NCI-H2227 treated with DMSO at 0.1 percent for 48 hours (cell line): ENCODE data around the gene VPS16.
"Not testable (repeated sequence)": the region's sequence is repeated elsewhere in the genome, so short reads cannot be mapped to it uniquely, and the experiment has no call there.

Experiments
- DNase-seq: peaks from one replicate; lab custom pipeline; 2025; lab: John Stamatoyannopoulos, UW

The VPS16 gene

DNA sequence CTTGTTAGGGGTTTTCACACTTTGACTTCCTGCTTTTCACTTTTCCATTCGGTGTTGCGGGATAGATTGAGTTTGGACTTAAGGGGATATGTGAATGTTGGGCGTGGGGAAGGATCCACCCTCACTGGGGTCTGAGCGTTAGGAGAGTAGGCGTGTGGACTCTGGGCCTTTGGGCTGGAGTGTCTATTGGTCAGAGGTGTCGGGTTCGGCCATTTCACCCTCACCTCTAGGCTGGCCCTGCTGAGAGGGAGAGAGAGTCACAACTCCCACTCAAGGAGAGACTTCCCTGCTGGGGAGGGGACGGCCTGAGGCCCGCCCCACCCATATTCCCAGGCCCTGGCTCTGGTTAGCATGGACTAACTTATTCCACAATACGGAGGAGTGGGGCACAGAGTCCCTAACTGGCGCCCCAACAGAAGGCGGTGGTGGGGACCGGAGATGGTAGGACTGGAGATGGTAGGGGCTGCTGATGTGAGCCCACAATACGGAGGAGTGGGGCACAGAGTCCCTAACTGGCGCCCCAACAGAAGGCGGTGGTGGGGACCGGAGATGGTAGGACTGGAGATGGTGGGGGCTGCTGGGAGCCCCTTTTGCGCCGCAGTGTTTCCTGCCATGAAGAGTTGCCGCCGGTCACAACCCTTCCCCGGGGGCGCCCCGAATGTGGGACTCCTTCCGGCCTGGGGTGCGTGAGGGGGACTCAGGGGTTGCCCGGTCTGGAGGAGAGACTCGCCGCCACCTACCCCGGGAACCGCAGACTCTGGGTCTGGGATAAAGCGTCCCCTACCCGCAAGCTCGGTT, 31.3 kb downstream of the VPS16 start:
- no peak for DNase-seq

- peak; percentile 63 for DNase-seq
These were observed 32.0 kb downstream of the VPS16 start for GRCh38 chr20:2872459-2873009.

GRCh38 chr20:2873010-2873746, 32.6 kb downstream of the VPS16 start, which contains the start of gene PTPRA:
Gene PTPRA (plus strand): TSS chr20:2873481. CDS start chr20:2964278, 90,797 bp downstream.
- peak; percentile 91 for DNase-seq

DNA sequence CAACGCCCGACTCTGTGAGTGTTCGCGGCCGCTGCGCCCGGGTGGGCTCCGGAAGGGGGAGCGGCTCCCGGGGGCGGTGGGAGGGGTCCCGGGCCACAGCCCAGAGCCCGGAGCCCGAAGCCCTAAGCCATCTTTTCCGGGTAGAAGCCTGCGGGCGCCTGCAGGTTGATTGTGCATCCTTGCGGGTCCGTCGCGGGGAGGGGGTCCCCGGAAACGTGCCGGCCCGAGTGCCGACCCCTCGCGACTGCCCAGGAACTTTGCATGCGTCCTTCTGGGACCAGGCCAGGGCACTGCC, 33.1 kb downstream of the VPS16 start:
- peak; percentile 56 for DNase-seq

- DNase-seq = peak; percentile 32
These were observed 33.9 kb downstream of the VPS16 start for GRCh38 chr20:2874456-2874855.

DNA sequence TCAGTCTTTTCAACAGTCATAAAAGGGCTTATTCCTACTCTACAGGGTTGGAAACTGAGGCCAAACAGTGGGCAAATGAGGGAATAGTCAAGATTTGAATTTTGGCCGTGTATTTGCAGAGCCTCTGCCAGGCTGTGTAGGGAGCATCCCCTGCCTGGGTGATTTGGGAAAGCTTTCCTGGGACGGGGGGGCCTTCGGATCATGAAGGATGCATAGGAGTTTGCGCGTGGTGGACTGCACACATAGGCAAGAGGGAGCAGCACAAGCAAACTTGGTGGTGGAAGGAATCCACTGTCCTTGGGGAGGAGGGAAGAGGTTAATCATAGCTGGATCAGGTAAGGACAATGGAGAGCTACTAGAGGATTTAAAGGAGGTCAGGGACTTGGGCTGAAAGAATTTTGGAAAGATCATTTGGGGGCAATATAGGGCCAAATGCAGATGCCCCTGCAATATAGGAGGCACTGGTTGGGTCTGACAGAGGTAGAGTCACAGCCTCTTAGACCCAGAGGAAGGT, 35.2 kb downstream of the VPS16 start:
- no peak for DNase-seq

DNA sequence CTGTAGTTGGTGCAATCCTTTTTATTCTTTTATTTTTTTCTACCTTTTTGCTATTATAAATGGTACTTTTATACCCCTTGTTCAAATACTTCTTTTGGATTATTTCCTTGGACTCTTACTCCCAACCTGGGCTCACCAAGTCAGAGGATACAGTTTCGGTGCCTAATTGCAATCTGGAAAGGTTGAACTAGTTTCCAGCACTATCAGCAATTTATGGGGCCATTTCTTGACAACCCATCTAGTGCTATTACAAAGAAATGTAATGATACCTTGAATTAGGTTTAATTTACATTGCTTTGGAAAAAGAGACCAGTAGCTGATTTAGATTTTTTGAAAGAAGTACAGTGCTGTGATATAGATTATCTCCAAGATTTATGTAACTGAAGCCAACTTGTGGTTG, 38.0 kb downstream of the VPS16 start:
- DNase-seq = no peak

DNA sequence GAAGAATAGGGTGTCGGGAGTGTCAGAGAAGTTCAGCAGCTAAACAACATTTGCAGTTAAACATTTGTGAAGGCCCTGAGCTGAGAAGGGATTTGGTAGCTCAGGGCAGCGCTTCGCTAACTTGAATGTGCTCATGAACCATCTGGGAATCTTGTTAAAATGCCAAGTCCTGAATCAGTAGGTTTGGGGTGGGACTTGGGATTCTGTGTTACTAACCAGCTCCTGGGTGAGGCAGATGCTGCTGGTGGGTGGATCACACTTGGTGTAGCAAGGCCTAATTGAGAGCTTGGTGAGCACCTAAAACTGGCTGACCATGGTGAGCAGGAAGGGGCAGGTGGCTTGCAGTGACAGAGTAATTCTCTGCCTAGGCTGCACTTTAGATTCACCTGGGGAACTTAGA, 38.6 kb downstream of the VPS16 start:
- no peak for DNase-seq

DNA sequence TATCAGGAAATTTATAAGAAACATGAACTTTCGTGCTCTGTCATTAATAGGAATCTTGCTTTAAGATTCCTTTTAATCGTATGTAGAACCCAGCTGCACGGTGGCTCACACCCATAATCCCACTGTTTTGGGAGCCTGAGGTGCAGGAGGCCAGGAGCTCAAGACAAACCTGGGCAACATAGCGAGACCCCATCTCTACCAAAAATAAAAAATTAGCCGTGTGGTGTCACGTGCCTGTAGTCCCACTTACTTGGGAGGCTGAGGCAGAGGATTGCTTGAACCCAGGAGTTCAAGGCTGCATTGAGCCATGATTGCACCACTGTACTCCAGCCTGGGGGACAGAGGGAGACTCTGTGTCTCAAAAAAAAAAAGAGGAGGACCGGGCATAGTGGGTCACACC, 40.1 kb downstream of the VPS16 start:
- no peak for DNase-seq

DNA sequence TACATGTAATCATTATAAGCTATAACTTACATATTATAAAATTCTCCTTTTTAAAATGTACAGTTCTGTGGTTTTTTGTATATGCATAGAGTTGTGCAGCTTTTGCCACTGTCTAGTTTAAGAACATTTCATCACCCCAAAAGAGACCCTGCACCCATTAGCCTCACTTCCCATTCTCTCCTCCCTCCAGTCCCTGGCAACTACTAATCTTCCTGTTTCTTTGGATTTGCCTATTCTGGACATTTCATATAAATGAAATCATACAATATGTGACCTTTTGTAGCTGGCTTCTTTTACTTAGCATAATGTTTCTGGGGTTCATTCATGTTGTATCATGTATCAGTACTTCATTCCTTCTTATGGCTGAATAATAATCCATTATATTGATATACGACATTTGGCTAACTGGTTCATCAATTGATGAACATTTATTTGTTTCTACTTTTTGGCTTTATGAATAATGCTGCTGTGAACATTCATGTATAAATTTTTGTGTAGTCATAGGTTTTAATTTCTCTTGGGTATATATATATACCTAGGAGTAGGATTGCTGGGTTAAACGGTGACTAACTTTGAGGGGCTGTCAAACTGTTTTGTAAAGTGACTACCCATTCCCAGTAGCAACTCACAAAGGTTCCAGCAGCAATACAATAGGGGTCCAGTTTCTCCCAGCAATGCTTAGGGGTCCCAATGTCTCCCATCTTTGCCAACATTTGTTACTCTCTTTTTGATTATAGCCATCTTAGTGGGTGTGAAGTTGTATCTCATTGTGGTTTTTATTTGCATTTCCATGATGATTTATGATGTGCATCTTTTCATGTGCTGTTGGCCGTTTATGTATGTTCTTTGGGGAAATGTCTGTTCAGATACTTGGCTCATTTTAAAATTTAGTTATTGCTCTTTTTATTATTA, 43.4 kb downstream of the VPS16 start:
- no peak for DNase-seq

DNA sequence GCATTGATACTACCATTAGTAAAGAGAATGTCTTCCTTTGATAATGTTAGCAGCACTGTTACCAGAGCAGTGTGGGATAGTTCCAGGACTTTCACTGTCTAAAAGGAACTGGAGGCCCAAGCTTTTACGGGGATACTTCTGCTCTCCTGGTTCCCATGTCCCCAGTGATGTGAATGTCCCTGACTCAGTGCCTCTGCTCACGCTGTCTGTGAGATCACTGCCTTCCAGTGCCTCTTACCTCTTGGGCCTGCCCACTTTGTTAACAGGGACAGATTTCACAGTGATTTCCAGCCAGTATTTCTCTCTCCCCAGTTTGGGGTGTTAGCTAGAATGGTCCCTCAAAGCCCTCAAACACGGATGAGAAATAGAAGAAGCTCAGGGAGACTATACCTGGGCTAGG, 47.2 kb downstream of the VPS16 start:
- no peak for DNase-seq

DNA sequence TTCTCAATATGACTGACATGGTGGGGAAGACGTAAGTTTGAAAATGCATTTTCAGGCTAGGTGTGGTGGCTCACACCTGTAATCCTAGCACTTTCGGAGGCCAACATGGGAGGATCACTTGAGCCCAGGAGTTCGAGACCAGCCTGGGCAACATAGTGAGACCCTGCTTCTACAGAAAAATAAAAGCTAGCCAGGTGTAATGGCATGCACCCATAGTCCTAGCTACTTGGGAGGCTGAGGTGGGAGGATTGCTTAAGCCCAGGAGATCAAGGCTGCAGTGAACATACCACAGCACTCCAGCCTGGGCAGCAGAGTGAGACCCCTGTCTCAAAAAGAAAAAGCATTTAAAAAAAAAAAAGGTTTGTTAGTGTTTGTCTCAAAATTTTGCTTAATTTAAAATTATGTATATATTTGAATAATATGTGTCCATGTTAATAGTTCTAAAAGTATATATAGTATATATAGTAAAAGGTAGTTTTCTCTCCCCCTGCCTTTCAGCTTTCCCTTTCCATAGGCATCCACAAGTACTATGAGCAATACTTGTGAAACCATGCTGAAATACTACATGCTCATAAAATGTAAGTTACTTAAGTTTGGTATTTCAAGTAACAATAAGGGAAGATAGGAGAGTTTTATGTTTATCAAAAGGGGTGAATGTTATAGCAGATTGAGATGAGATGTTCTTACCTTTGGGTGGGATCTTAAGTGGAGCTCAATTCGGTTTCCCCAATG, 47.8 kb downstream of the VPS16 start:
- no peak for DNase-seq

GRCh38 chr20:2889209-2889608, 48.7 kb downstream of the VPS16 start:
- no peak for DNase-seq

DNA sequence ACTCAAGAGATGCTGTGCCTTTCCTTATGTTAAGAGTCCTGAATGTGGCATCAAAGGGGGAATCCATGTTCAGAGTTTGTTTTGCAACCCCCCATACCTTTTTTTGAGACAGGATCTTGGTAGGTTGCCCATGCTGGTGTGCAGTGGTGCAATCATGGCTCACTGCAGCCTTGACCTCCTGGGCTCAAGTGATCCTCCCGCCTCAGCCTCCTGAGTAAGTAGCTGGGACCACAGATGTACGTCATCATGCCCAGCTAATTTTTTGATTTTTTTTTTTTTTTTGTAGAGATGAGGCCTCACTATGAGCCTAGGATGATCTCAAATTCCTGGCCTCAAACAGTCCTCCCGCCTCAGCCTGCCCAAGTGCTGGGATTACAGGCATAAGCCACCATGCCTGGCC, 49.3 kb downstream of the VPS16 start:
- DNase-seq = no peak

- no peak for DNase-seq
These were observed 50.2 kb downstream of the VPS16 start for GRCh38 chr20:2890742-2891141.

DNA sequence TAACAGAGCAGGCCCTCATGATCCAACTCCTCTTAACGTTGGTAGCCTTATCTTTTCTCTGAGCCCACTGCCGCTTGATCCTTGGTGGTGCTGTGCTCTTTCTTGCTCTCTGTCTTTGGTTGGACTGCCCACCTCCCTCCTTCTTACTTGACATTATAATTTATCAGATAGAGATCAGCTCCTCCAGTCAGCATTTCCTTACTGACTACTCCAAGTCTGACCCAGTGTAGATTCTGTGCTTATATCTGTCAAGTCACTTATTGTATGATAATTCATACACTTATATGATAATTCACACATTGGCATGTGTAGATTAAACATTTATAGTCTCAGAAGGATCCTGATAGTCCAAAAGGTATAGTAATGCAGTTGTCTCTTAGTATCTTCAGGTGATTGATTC, 50.8 kb downstream of the VPS16 start:
- DNase-seq = no peak

DNA sequence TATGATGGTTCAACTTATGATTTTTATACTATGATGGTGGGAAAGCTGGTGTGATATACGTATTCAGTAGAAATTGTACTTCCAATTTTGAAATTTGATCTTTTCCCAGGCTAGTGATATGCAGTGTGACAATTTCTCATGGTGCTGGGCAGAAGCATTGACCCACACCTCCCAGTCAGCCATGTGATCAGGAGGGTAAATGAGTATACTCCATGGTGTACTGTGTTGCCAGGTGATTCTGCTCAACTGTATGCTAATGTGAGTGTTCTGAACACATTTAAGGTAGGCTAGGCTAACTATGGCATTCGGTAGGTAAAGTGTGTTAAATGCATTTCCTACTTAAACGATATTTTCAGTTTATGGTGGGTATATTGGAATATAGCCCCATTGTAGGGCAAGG, 51.8 kb downstream of the VPS16 start:
- DNase-seq = no peak

GRCh38 chr20:2894221-2894620, 53.7 kb downstream of the VPS16 start:
- DNase-seq = no peak

GRCh38 chr20:2895154-2895553, 54.6 kb downstream of the VPS16 start:
- DNase-seq = not testable (repeated sequence)

- no peak for DNase-seq
These were observed 58.7 kb downstream of the VPS16 start for GRCh38 chr20:2899243-2899642.

DNA sequence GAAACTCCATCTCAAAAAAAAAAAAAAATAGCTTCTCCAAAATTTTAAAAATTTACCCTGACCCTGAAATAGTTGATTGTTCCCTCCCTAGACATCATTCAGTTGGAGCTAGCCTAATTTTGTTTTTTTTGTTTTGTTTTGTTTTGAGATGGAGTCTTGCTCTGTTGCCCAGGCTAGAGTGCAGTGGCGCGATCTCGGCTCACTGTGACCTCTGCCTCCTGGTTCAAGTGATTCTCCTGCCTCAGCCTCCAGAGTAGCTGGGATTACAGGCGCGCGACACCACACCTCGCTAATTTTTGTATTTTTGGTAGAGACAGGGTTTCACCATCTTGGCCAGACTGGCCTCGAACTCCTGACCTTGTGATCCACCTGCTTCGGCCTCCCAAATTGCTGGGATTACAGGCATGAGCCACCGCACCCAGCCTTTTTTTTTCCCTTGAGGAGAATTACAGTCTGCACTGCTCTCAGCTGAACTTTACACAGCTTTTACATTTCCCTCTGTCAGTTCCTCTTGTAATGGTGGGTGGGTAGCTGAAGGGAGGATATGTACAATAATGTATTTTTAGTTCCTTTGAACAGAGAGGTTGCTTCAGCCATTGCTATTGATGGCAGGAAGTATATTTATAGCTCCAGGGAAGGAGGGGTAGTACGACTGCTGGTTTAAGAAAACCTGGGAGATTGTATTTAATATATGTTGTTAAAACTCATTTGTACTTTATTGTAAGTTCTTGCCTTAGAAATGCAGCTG, 60.5 kb downstream of the VPS16 start:
- DNase-seq = no peak
